Psoas muscle (tissue), 8 donors: Measurements from ENCODE around the gene CBFA2T3. TPM values are rescaled to one million over a fixed set of nuclear protein-coding genes. Genes with fewer than 3 reads are reported as not detected.

Source experiments
- ATAC-seq, 4 donors: fragments of 200-7000 bp; cut with Tn5 transposase; one replicate each; pipeline ENCODE4 v1.9.1; 2020; ENCODE audit warnings: moderate library complexity in 3 of 4, mild to moderate bottlenecking in 2 of 4
- DNase-seq, 2 donors: peaks; one replicate each; pipeline ENCODE4 v3.0.0-alpha.2; 2020
- H3K27ac ChIP-seq: fragments of 200-600 bp; one replicate; pipeline ENCODE4 v1.8.0; 2022
- H3K27me3 ChIP-seq, 3 donors: fragments of 200-600 bp in 1 of 3; one replicate each; pipeline versions ENCODE4 v1.6.1 to v1.8.0; 2013 to 2022; ENCODE audit warnings: low read length in 2 of 3, mild to moderate bottlenecking in 2 of 3, moderate library complexity in 1 of 3; ENCODE audit not compliant: insufficient read depth in 3 of 3
- H3K36me3 ChIP-seq, 2 donors: fragments of 200-600 bp in 1 of 2; one replicate each; pipeline versions ENCODE4 v1.6.1 to v1.8.0; 2013 to 2022; ENCODE audit warnings: low read depth in 1 of 2, mild to moderate bottlenecking in 1 of 2, moderate library complexity in 1 of 2; ENCODE audit not compliant: insufficient read depth in 1 of 2
- H3K4me1 ChIP-seq: fragments of 200-600 bp; one replicate; pipeline ENCODE4 v1.8.0; 2022
- H3K4me3 ChIP-seq: fragments of 200-600 bp; one replicate; pipeline ENCODE4 v1.8.0; 2022; ENCODE audit warnings: mild to moderate bottlenecking
- H3K9me3 ChIP-seq: fragments of 200-600 bp; one replicate; pipeline ENCODE4 v1.8.0; 2022
- WGBS, 3 donors: extraction: QIAGEN DNeasy Blood & Tissue Kit; methylation state at CpG; one replicate each; pipeline versions ENCODE4 v1.1.6 to v1.1.7; 2013; 5-methylcytosine and 5-hydroxymethylcytosine counted together
- intact Hi-C, 2 donors: fragments of 100-400 bp; cut with DNase I; formaldehyde crosslinking; loops; one replicate each; pipeline versions ENCODE4 v1.11.0 to v1.14.2; 2022
- polyA plus RNA-seq, 3 donors: library from polyadenylated mRNA; stranded (reverse); fragments of 200-250 nt; gene quantifications; one replicate each; pipeline ENCODE4 v1.2.3, GENCODE V29; 2013
- total RNA-seq, 4 donors: library from RNA; stranded (reverse); fragmentation: NEBNext Ultra II Directional in 2 of 4; extraction: Animal tissue kit (Norgen Biotek cat#: 25700) in 2 of 4; gene quantifications; one replicate each; pipeline versions ENCODE4 v1.2.1 to v1.2.4, GENCODE V29; 2021 to 2023
- TF ChIP-seq, protein P1 (sequence below): fragments of 200-600 bp; IDR thresholded peaks from one replicate; pipeline ENCODE4 v1.8.0; 2022; ENCODE audit warnings: antibody characterized with exemption
- donor health status: healthy with polysubstance abuse.
- donor health status: DM: no; HTN: no; CAD: no; lungs with moderate emphysema.
- donor health status: Bipolar disorder and iron deficiency.
- donor health status: healthy.
- donor health status: DM: yes; HTN: yes; CAD: no.
- donor health status: DM: no; HTN: no; CAD: no.
- donor health status: DM: no; HTN: no; CAD: no.
- donor health status: DM: yes; HTN: yes; CAD: no.

CBFA2T3 gene
- total and polyA plus RNA-seq, 7 donors, result 2.6 to 15.0 (median 6.0) TPM

DNA sequence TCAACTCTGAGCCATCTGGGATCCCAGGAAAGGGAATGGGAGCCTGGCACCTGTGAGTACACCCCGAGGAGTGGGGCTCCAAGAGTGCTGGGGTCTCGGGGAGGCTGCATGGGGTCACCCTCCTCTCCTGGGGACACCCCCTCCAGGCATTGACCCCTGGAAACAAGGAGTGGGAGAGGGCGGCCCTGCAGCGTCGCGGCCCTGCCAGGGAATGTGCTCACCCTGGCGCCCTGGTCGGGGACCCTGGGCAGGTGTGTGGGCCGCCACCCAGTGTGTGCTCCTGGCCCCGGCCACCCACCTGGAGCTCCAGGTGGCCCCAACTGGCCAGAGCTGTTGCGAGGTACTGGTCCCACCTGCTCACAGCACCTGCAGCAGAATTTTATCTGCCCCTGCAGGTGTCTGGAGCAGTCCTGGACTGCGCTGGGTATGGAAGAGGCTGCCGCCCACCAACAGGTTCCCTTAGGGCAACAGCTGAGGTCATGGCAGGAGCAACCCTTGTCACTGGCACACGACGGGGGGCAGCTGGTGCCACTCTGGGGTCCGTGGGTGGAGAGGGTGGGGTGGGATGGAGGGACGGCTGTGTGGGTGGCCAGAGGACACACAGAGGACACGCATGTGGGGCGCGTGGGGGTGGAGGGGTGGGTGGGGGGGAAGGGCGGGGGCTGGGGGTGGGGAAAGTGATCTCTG lies 105.1 kb downstream of the CBFA2T3 start:
- ATAC-seq, result no peak
- TF ChIP-seq, protein P1, sequence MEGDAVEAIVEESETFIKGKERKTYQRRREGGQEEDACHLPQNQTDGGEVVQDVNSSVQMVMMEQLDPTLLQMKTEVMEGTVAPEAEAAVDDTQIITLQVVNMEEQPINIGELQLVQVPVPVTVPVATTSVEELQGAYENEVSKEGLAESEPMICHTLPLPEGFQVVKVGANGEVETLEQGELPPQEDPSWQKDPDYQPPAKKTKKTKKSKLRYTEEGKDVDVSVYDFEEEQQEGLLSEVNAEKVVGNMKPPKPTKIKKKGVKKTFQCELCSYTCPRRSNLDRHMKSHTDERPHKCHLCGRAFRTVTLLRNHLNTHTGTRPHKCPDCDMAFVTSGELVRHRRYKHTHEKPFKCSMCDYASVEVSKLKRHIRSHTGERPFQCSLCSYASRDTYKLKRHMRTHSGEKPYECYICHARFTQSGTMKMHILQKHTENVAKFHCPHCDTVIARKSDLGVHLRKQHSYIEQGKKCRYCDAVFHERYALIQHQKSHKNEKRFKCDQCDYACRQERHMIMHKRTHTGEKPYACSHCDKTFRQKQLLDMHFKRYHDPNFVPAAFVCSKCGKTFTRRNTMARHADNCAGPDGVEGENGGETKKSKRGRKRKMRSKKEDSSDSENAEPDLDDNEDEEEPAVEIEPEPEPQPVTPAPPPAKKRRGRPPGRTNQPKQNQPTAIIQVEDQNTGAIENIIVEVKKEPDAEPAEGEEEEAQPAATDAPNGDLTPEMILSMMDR, result no peak
- peaks cover 0 to 1% (median 0%) of the 10 kb centered on the region in 3 donors for H3K27me3 ChIP-seq
- no peak overlapping the region for H3K27ac ChIP-seq
- H3K9me3 ChIP-seq, result no peaks in the 10 kb centered on the region
- no peaks in the 10 kb centered on the region for H3K4me1 ChIP-seq
- 62 to 73% (median 68%) methylated on average over 15 to 21 of the region's 21 CpGs for WGBS, 3 donors
- no peak for DNase-seq
- H3K36me3 ChIP-seq, result peaks cover 0 to 11% of the 10 kb centered on the region in 2 donors
- H3K4me3 ChIP-seq, result no peak overlapping the region
- intact Hi-C loops, result no loop called here

- intact Hi-C loops, result no loop called here
- H3K27me3 ChIP-seq, result peaks cover 0 to 1% (median 0%) of the 10 kb centered on the region in 3 donors
- peak overlapping the region; percentile 32 for H3K4me3 ChIP-seq
- no peaks in the 10 kb centered on the region for H3K4me1 ChIP-seq
- no peak for DNase-seq
- no peak for ATAC-seq
- H3K27ac ChIP-seq, result no peak overlapping the region
- H3K9me3 ChIP-seq, result no peaks in the 10 kb centered on the region
- H3K36me3 ChIP-seq, result peaks cover 0 to 5% of the 10 kb centered on the region in 2 donors
- WGBS, 3 donors, result 48 to 60% (median 50%) methylated on average over 8 of the region's 8 CpGs
- TF ChIP-seq, protein P1, result no peak
Observed at GRCh38 chr16:88871349-88871702, 105.7 kb downstream of the CBFA2T3 start.

DNA sequence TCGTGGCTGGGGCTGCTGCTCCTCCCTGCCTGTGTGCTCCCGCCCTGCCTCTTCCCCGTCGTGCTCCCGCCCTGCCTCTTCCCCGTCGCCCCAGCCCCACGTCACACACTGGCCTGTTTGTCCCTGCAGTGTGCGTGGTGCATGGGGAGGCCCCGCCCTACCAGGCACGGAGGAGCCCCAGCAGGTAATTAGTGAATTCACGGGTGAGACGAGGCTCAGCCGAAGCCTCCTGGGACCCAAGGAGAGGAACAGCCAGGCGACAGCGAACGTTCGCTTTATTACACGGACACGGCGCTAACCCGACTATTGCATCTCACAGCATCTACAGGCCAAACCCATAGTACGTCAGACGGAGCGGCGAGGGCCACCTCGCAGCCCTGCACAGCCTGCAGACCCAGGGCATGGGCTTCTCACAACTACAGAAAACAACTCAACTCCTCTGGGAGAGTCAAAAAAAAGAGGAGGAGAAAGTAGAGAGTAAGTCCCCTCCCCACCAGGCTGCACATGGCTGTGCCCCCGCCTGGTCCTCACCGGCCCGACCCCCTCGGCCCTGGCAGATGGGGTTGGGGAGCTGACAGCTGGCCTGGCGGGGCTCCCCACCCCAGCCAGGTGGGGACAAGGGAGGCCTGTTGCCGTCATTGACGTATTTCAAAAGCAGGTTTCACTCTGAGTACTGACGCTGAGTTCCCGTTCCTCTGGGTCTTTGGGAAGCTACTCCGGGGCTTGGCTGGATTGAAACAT lies 106.2 kb downstream of the CBFA2T3 start:
- TF ChIP-seq, protein P1, result no peak
- DNase-seq (no peak), ATAC-seq (no peak)
- Histone ChIP-seq H3K9me3 (no peaks in the 10 kb centered on the region), H3K4me1 (no peaks in the 10 kb centered on the region), H3K27ac (no peak overlapping the region), H3K27me3 (peaks cover 0 to 1% (median 0%) of the 10 kb centered on the region in 3 donors), H3K4me3 (peak overlapping the region; percentile 32), H3K36me3 (peaks cover 0 to 1% of the 10 kb centered on the region in 2 donors)
- WGBS, 3 donors, result 54 to 69% (median 63%) methylated on average over 35 to 37 of the region's 37 CpGs
- intact Hi-C loops, result no loop called here

DNA sequence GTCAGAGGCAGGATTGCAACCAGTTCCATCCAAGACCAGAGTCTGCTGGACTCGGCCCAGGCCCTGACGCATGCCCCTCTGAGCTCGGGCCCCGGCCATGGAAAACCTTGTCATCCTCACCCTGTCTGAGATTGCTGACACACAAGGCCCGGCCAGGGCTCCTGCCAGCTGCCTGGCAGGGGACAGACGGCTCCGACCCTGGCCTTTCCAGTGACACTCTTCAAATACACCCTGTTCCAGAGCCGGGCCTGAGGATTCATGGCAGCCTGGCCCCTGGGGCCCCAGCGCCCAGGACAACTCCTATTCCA lies 107.4 kb downstream of the CBFA2T3 start:
- WGBS, 3 donors, result 35 to 70% (median 37%) methylated on average over 9 of the region's 9 CpGs
- TF ChIP-seq, protein P1, result no peak
- H3K4me3 ChIP-seq, result no peak overlapping the region
- H3K36me3 ChIP-seq, result no peaks in the 10 kb centered on the region
- intact Hi-C loops, result no loop called here
- ATAC-seq (peak in 3 of 4 donors; percentile 34 to 71 (median 60)), DNase-seq (peak in 1 of 2 donors; percentile 60)
- H3K27me3 ChIP-seq, result peaks cover 0 to 1% (median 0%) of the 10 kb centered on the region in 3 donors
- H3K27ac ChIP-seq, result no peak overlapping the region
- H3K4me1 ChIP-seq, result no peaks in the 10 kb centered on the region
- H3K9me3 ChIP-seq, result no peaks in the 10 kb centered on the region
